Left lung (tissue), 10 donors: ENCODE results near the gene CDH22. TPM values are rescaled to one million over a fixed set of nuclear protein-coding genes. Genes with fewer than 3 reads are reported as not detected.

Source experiments
- ATAC-seq: fragments of 200-7000 bp; cut with Tn5 transposase; one replicate; pipeline ENCODE4 v1.9.1; 2020; ENCODE audit warnings: moderate library complexity
- DNase-seq, 4 donors: peaks; one replicate each; pipeline ENCODE4 v3.0.0-alpha.2; 2013 to 2020
- H3K27ac ChIP-seq, 2 donors: fragments of 200-600 bp; sonication (generic) in 1 of 2; one replicate each; pipeline versions ENCODE4 v1.5.0 to v1.8.0; 2020 to 2021
- H3K27me3 ChIP-seq, 2 donors: fragments of 200-600 bp; sonication (generic) in 1 of 2; one replicate each; pipeline versions ENCODE4 v1.5.0 to v1.8.0; 2020 to 2021
- H3K36me3 ChIP-seq, 2 donors: fragments of 200-600 bp; sonication (generic) in 1 of 2; one replicate each; pipeline versions ENCODE4 v1.5.0 to v1.8.0; 2020 to 2021
- H3K4me1 ChIP-seq, 2 donors: fragments of 200-600 bp; one replicate each; pipeline ENCODE4 v1.8.0; 2021
- H3K4me3 ChIP-seq, 2 donors: fragments of 200-600 bp; sonication (generic) in 1 of 2; one replicate each; pipeline versions ENCODE4 v1.5.0 to v1.8.0; 2020 to 2021; ENCODE audit warnings: mild to moderate bottlenecking in 1 of 2
- H3K9me3 ChIP-seq, 2 donors: fragments of 200-600 bp; sonication (generic) in 1 of 2; one replicate each; pipeline versions ENCODE4 v1.5.0 to v1.8.0; 2020 to 2021
- CTCF ChIP-seq, 2 donors: fragments of 200-600 bp; sonication (generic) in 1 of 2; IDR thresholded peaks; one replicate each; pipeline versions ENCODE4 v1.5.0 to v1.8.0; 2021; ENCODE audit warnings: antibody characterized with exemption in 2 of 2
- intact Hi-C, 2 donors: fragments of 100-400 bp; cut with DNase I; formaldehyde crosslinking; loops; one replicate each; pipeline versions ENCODE4 v1.11.2 to v1.14.2; 2022
- polyA plus RNA-seq, 6 donors: library from polyadenylated mRNA; unstranded; fragments of 120-200 nt; gene quantifications; one replicate each; pipeline ENCODE4 v1.2.1, GENCODE V29; 2013; ENCODE audit not compliant: insufficient read length in 6 of 6
- total RNA-seq, 2 donors: library from RNA; stranded (reverse); fragmentation: NEBNext Ultra II Directional; extraction: Animal tissue kit (Norgen Biotek cat#: 25700); gene quantifications; one replicate each; pipeline ENCODE4 v1.2.1, GENCODE V29; 2021
- donor health status: DM: no; HTN: yes; CAD: no.
- donor health status: DM: no; HTN: no; CAD: no.

The CDH22 gene
- total and polyA plus RNA-seq, 8 donors: 0.06 to 0.26 (median 0.08) TPM; not detected in 2

GRCh38 chr20:46259260-46259859 lies 48.9 kb downstream of the CDH22 start:
- intact Hi-C loops: no loop called here

GRCh38 chr20:46257887-46258286 lies 50.4 kb downstream of the CDH22 start:
- no peak for TF ChIP-seq CTCF (IDR thresholded peaks at IDR 0.05)
- no peak overlapping the region for H3K27ac ChIP-seq
- intact Hi-C loops: no loop called here
- ATAC-seq (no peak), DNase-seq (no peak)
- H3K27me3 ChIP-seq: peaks cover 6 to 81% of the 10 kb centered on the region in 2 donors
- no peaks in the 10 kb centered on the region for H3K36me3 ChIP-seq
- H3K4me1 ChIP-seq: no peaks in the 10 kb centered on the region
- no peak overlapping the region for H3K4me3 ChIP-seq
- H3K9me3 ChIP-seq: no peaks in the 10 kb centered on the region

More at GRCh38 chr20:46259260-46259859, 48.9 kb downstream of the CDH22 start:
- no peaks in the 10 kb centered on the region for H3K4me1 ChIP-seq
- H3K27me3 ChIP-seq: peaks cover 0 to 74% of the 10 kb centered on the region in 2 donors
- no peak overlapping the region for H3K27ac ChIP-seq
- no peaks in the 10 kb centered on the region for H3K36me3 ChIP-seq
- TF ChIP-seq CTCF (IDR thresholded peaks at IDR 0.05): no peak
- H3K4me3 ChIP-seq: no peak overlapping the region
- H3K9me3 ChIP-seq: no peaks in the 10 kb centered on the region
- DNase-seq (no peak), ATAC-seq (no peak)

DNA sequence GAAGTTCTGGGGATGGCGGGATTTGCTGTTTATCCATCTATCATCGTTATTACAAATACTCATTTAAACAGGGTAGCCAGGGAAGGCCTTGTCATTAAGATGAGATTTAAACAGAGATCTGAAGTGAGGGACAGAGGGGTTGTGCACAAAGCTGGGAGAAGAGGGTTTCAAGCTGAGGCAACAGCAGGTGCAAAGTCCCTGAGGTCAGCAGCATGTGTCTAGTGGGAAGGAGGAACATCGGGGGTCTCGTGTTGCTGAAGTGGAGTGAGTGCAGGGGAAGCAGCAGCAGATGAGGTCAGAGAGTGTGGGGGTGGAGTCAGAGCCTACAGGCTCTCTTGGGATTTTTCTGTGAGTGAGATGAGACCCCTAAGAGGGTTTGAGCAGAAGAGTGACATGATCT lies 52.0 kb downstream of the CDH22 start:
- no peak for ATAC-seq
- no peaks in the 10 kb centered on the region for H3K4me1 ChIP-seq

DNA sequence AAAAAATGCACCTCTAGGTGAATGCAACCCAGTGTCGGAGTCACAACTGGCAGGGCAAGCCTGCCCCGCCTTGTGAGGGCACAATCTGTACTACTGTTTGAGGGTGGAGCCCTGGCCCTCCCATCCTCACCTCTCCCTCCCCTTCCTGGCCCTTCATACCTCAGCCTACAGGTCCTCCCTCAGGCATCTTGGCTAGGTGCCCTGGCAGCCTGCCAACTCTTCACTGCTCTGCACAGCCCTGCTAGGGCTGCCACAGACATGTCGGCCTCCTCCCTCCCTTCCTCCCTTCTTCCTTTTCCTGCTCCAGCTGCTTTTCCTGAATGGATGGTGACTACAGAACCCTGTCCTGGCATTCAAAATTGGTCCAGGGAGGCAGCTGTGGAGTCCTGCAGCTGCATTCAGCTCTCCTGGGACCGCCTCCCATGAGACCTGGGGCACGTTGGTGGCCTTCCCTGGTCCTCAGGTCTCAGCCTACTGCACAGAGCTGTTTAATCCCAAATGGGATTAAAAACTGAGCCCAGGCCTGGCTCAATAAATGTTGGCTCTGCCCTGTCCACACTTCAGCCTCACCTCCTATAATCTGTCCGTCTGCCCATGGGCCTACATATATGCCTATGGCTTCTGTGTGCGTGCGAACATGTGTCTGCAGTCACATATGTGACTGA lies 52.7 kb downstream of the CDH22 start:
- Histone ChIP-seq H3K4me3 (no peak overlapping the region), H3K4me1 (no peaks in the 10 kb centered on the region), H3K27ac (no peak overlapping the region), H3K9me3 (no peaks in the 10 kb centered on the region), H3K36me3 (no peaks in the 10 kb centered on the region), H3K27me3 (peaks cover 29 to 91% of the 10 kb centered on the region in 2 donors)
- intact Hi-C loops: no loop called here
- DNase-seq (peak in 3 of 4 donors; percentile 54 to 87 (median 68)), ATAC-seq (peak; percentile 84)
- no peak for TF ChIP-seq CTCF (IDR thresholded peaks at IDR 0.05)

More for the DNA sequence above, 52.0 kb downstream of the CDH22 start:
- peaks cover 22 to 91% of the 10 kb centered on the region in 2 donors for H3K27me3 ChIP-seq
- no peaks in the 10 kb centered on the region for H3K9me3 ChIP-seq
- no peaks in the 10 kb centered on the region for H3K36me3 ChIP-seq
- no peak for TF ChIP-seq CTCF (IDR thresholded peaks at IDR 0.05)
- intact Hi-C loops: no loop called here
- H3K27ac ChIP-seq: no peak overlapping the region
- no peak for DNase-seq
- H3K4me3 ChIP-seq: no peak overlapping the region

DNA sequence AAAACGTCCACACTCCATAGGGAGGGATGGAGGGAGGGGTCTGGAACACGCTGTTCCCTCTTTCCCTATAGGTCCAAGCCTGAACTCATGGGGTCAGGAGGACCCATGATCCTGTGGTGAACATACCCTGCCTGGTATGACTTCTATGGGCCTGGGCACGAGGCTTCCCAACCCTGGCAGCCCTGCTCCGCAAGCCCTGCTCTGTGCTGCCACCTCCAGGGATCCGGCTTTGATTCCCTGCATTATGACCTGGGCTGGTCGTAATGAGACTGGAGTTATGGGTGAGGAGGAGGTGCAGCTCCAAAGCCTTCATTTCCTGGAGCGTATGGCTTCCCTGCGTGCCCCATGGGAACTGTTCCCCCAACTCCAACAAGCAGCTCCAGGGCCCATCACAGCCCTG lies 54.9 kb downstream of the CDH22 start:
- no peak overlapping the region for H3K4me3 ChIP-seq
- no peaks in the 10 kb centered on the region for H3K4me1 ChIP-seq
- no peaks in the 10 kb centered on the region for H3K9me3 ChIP-seq
- H3K27me3 ChIP-seq: peaks cover 42 to 100% of the 10 kb centered on the region in 2 donors
- H3K27ac ChIP-seq: no peak overlapping the region
- ATAC-seq: no peak
- no peak for TF ChIP-seq CTCF (IDR thresholded peaks at IDR 0.05)
- intact Hi-C loops: no loop called here
- no peaks in the 10 kb centered on the region for H3K36me3 ChIP-seq
- no peak for DNase-seq
